HTERT RPE-1 (cell line): ENCODE data around the gene TSHZ1.
"Not testable (repeated sequence)": the region's sequence is repeated elsewhere in the genome, so short reads cannot be mapped to it uniquely, and the experiment has no call there.

Source experiments
- in situ Hi-C: fragments of 300-500 bp; cut with MboI; formaldehyde crosslinking; loops from 4 replicates; pipeline ENCODE4 v1.14.3; 2020; ENCODE audit warnings: low sequenced_read_pairs

The TSHZ1 gene

GRCh38 chr18:75304678-75305557 lies 94.3 kb downstream of the TSHZ1 start:
- in situ Hi-C loops, result no loop called here

GRCh38 chr18:75305984-75306383 lies 95.4 kb downstream of the TSHZ1 start:
- in situ Hi-C loops, result no loop called here

- in situ Hi-C loops, result no loop called here
These were observed 96.9 kb downstream of the TSHZ1 start for GRCh38 chr18:75307530-75307929.

- in situ Hi-C loops, result no loop called here
These were observed 99.0 kb downstream of the TSHZ1 start for GRCh38 chr18:75309564-75309963.

GRCh38 chr18:75314117-75314516 lies 103.5 kb downstream of the TSHZ1 start:
- in situ Hi-C loops, result no loop called here

- in situ Hi-C loops, result no loop called here
These were observed 104.0 kb downstream of the TSHZ1 start for GRCh38 chr18:75314606-75315005.

GRCh38 chr18:75316223-75316622 lies 105.6 kb downstream of the TSHZ1 start:
- in situ Hi-C loops, result no loop called here

- in situ Hi-C loops, result no loop called here
These were observed 106.2 kb downstream of the TSHZ1 start for GRCh38 chr18:75316826-75317225.

GRCh38 chr18:75317300-75317699 lies 106.7 kb downstream of the TSHZ1 start:
- in situ Hi-C loops, result no loop called here

GRCh38 chr18:75317703-75318102 lies 107.1 kb downstream of the TSHZ1 start:
- in situ Hi-C loops, result no loop called here

GRCh38 chr18:75319905-75320304 lies 109.3 kb downstream of the TSHZ1 start:
- in situ Hi-C loops, result no loop called here

- in situ Hi-C loops, result no loop called here
These were observed 109.9 kb downstream of the TSHZ1 start for GRCh38 chr18:75320506-75320905.

- in situ Hi-C loops, result no loop called here
These were observed 110.8 kb downstream of the TSHZ1 start for GRCh38 chr18:75321431-75321830.

- in situ Hi-C loops, result no loop called here
These were observed 111.6 kb downstream of the TSHZ1 start for GRCh38 chr18:75322206-75322605.

- in situ Hi-C loops, result no loop called here
These were observed 113.4 kb downstream of the TSHZ1 start for GRCh38 chr18:75323821-75324585.

GRCh38 chr18:75324686-75325257 lies 114.2 kb downstream of the TSHZ1 start:
- in situ Hi-C loops, result no loop called here

GRCh38 chr18:75329753-75330152 lies 119.2 kb downstream of the TSHZ1 start:
- in situ Hi-C loops, result not testable (repeated sequence)

GRCh38 chr18:75330308-75330707 lies 119.7 kb downstream of the TSHZ1 start:
- in situ Hi-C loops, result no loop called here

GRCh38 chr18:75334869-75335268 lies 124.3 kb downstream of the TSHZ1 start:
- in situ Hi-C loops, result no loop called here

- in situ Hi-C loops, result no loop called here
These were observed 124.9 kb downstream of the TSHZ1 start for GRCh38 chr18:75335511-75335910.

GRCh38 chr18:75336767-75337166 lies 126.2 kb downstream of the TSHZ1 start:
- in situ Hi-C loops, result no loop called here

- in situ Hi-C loops, result no loop called here
These were observed 126.8 kb downstream of the TSHZ1 start for GRCh38 chr18:75337348-75337747.
